Hindlimb muscle (tissue), 1 donor: Measurements from ENCODE around the gene DCTN2. TPM values are rescaled to one million over a fixed set of nuclear protein-coding genes. Genes with fewer than 3 reads are reported as not detected.

Source experiments
- DNase-seq: peaks from one replicate; pipeline ENCODE4 v3.0.0-alpha.2; 2013
- polyA plus RNA-seq: library from polyadenylated mRNA; unstranded; fragments of 120-200 nt; gene quantifications from one replicate; pipeline ENCODE4 v1.2.1, GENCODE V29; 2013; ENCODE audit not compliant: insufficient read length

DCTN2 gene
- polyA plus RNA-seq, 1 donor, result 157 TPM

DNA sequence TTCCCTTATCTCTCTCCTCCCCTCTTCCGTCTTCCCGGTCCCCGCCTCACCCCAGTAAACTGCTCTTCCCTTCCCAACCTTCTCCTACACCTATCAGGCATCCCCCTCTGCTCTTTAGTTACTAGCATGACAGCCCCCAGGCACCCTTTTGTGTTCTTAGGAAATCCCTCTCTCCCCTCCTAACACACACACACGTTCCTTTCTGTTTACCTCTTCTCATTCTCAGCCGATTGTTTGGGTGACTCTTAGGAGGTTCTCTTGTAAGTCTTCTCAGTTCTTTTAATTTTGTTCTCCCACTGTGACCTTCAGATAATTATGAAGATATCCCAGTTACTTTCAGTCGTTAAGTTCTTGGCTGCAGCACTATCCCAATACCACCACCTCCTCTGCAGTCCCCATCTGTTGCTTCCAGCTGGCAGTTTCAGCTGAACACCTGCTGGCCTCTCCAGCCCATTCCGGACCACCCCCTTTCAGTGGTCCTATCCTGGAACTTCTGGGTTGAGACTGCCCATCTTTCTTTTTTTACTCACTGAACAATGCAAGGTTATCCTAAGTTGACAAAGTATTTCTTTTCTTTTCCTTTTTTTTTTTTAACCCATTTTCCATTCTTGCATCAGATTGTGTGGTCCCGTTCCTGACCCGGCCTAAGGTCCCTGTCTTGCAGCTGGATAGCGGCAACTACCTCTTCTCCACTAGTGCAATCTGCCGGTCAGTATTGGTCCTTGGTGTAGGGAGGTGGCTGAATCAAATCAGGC, 58.4 kb downstream of the DCTN2 start:
- DNase-seq, result no peak

DNA sequence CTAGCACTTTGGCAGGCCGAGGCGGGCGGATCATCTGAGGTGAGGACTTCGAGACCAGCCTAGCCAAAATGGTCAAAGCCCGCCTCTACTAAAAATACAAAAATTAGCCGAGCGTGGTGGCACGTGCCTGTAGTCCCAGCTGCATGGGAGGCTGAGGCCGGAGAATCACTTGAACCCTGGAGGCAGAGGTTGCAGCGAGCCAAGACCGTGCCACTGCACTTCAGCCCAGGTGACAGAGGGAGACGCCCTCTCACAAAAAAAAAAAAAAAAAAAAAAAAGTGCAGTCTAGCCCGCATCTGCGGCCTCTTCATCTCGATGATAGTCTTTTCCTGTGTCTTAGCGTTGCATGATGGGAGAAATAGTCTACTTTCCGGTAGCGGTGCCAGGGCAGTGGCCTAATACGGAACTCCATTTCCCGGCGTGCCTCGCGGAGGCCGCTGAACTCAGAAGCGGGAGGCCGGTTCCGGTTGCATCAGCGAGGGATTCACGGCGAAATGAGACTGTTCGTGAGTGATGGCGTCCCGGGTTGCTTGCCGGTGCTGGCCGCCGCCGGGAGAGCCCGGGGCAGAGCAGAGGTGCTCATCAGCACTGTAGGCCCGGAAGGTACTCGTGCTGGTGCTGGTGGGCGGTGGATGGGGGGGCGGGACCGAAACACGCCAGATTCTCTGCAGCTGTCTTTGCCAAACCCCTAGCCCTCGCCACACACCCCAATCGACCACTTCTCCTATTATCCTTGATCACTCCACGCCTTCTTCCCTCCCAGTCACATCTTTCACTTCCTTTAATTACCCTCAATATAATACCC, 59.2 kb downstream of the DCTN2 start, which contains the start of gene MARS1:
TSS of gene MARS1 (plus strand) at position 472 of the 805 bp plus-strand sequence. CDS start at position 495, 23 bp downstream.
- DNase-seq, result peak; percentile 98

DNA sequence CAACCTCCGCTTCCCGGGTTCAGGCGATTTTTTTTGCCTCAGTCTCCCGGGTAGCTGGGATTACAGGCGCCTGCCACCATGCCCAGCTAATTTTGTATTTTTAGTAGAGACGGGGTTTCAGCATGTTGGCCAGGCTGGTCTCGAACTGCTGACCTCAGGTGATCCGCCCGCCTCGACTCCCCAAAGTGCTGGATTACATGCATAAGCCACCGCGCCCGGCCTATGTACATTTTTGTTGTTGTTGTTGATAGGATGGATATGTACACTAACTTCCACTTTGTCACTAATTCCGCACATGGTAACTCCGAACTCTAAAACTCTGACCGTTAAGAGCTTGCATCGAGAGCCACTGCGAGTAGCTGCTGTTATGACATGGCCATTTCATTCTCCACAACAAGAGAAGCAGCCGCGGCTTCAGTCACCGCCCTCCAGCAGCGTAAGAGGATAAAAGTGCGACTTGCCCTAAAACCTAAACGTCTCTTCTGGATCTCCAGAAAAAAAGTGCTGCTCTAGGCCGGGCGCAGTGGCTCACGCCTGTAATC, 59.9 kb downstream of the DCTN2 start:
- DNase-seq, result no peak

DNA sequence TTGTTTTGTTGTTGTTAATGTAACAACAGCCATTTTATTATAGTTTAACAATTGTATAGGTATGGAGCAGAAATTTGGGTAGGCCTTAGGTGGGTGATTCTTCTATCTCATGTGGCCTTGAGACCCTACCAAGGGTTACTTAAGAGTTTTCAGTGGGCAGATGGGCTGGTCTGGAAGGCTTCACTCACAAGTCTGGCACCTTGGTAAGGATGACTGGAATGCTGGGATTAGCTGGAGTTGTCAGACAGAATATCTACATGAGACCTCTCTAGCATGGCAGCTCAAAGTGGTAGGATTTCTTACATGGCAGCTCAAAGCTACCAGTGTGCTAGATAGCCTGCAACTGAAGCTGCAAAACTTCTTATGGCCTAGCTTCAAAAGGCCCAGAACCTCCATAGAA, 61.3 kb downstream of the DCTN2 start:
- no peak for DNase-seq

DNA sequence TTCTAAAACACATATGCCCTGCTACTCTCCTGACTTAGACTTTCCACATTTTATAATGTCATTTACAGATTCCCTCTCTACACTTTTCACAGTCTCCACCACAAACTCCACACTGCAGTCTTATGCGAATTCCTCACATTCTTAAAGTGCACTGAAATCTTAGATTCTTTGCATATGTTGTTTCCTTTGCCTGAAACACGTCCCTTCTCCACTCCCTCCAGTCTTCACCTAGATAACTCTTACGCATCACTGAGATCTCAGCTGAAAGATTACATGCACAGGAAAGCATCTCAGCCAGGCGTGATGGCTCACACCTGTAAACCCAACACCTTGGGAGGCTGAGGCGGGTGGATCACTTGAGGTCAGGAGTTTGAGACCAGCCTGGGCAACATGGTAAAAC, 63.5 kb downstream of the DCTN2 start:
- DNase-seq, result no peak

DNA sequence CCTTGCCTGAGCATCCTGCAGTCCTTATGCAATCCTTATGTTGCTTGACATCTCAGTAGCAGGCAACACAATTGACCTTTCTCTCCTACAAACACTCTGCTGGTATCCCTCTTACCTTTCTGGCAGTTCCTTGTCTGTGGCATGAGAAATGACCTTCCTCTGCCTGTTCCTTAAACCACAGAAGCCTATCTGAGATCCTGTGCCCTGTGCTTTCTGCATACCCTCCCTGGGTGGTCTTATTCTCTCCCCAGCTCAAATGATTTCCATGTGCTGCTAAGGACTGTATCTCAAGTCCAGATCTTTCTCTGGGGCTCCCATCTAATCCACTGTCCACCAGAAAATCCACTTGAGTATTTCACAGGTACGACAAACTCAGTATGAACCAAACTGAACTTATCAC, 65.3 kb downstream of the DCTN2 start:
- no peak for DNase-seq

Other genes with a start within 250 kb of the DCTN2 start
- 49.4 TPM for gene R3HDM2, start 116.1 kb downstream of the DCTN2 start, polyA plus RNA-seq
- gene INHBC, start 112.4 kb downstream of the DCTN2 start, polyA plus RNA-seq, result not detected
- 0.90 TPM for gene INHBE, start 91.9 kb downstream of the DCTN2 start, polyA plus RNA-seq
- 8.2 TPM for gene GLI1, start 87.4 kb downstream of the DCTN2 start, polyA plus RNA-seq
- 8.3 TPM for gene ARHGAP9, start 67.3 kb downstream of the DCTN2 start, polyA plus RNA-seq
- gene MARS1, start 59.1 kb downstream of the DCTN2 start, polyA plus RNA-seq, result 98.7 TPM
- 9.2 TPM for gene DDIT3, start 26.7 kb downstream of the DCTN2 start, polyA plus RNA-seq
- gene MBD6, start 24.4 kb downstream of the DCTN2 start, polyA plus RNA-seq, result 46.2 TPM
- gene KIF5A, start 2.9 kb upstream of the DCTN2 start, polyA plus RNA-seq, result not detected
- gene PIP4K2C, start 44.0 kb upstream of the DCTN2 start, polyA plus RNA-seq, result 12.1 TPM
- 21.8 TPM for gene DTX3, start 57.6 kb upstream of the DCTN2 start, polyA plus RNA-seq
- 31.7 TPM for gene ARHGEF25, start 64.2 kb upstream of the DCTN2 start, polyA plus RNA-seq
- gene B4GALNT1, start 86.0 kb upstream of the DCTN2 start, polyA plus RNA-seq, result 1.9 TPM
- 118 TPM for gene OS9, start 146.9 kb upstream of the DCTN2 start, polyA plus RNA-seq
- 8.6 TPM for gene AGAP2, start 191.6 kb upstream of the DCTN2 start, polyA plus RNA-seq
- 45.5 TPM for gene TSPAN31, start 197.8 kb upstream of the DCTN2 start, polyA plus RNA-seq
- gene CDK4, start 205.1 kb upstream of the DCTN2 start, polyA plus RNA-seq, result 133 TPM
- gene MARCHF9, start 207.9 kb upstream of the DCTN2 start, polyA plus RNA-seq, result 9.6 TPM
- gene CYP27B1, start 219.9 kb upstream of the DCTN2 start, polyA plus RNA-seq, result 1.0 TPM
- gene METTL1, start 224.9 kb upstream of the DCTN2 start, polyA plus RNA-seq, result 22.1 TPM
- gene EEF1AKMT3, start 225.4 kb upstream of the DCTN2 start, polyA plus RNA-seq, result 6.0 TPM
- gene TSFM, start 235.6 kb upstream of the DCTN2 start, polyA plus RNA-seq, result 31.9 TPM